Measurements from ENCODE around the gene BHLHA15. TPM values are rescaled to one million over a fixed set of nuclear protein-coding genes. Genes with fewer than 3 reads are reported as not detected.

Gene BHLHA15
- total RNA-seq, 1 experiment from 2014 or later: 3.4 TPM

DNA sequence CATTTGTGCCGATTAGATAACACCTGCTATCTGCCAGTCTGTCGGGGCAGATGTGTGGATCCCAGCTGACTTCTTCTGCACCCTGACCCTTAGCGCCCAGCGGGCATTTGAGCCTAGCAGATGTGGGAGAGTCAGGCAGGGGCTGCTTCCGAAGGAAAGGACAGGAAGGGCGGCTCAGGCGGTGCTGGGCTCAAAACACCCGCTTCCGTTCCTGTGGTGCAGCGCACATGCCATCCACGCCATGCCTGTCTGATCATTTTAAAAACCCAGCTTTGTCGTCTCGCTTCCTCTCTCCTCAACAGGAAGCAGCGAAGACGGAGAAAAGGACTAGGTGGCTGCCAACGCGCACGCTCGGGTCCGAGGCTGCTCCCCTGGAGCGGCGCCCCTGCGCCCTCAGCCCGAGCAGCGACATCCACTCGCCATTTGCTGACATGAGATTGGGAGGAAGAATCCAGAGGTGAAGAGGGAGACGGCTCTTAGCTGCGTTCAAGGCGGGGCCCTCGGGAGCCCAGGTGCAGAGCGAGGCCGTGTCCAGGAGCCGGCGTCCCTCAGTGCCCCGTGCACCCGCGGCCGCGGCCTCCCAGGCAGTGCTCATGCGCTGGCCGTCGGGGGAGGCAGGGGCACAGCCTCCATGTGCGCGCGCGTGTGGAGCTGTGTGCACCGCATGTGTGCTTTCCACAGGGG lies 5.9 kb upstream of the BHLHA15 start:
- ChIA-PET POLR2A (no interaction called here), CTCF (no interaction called here)
- Mint-ChIP-seq H3K27ac (ENCODE audit: unreplicated experiment) (peak overlapping the region; percentile 50), H3K36me3 (ENCODE audit: insufficient read depth, unreplicated experiment) (peaks cover 41% of the 10 kb centered on the region), H3K4me1 (ENCODE audit: low read depth, unreplicated experiment) (peaks cover 7% of the 10 kb centered on the region), H3K9me3 (ENCODE audit: unreplicated experiment) (no peaks in the 10 kb centered on the region), H3K4me3 (ENCODE audit: unreplicated experiment) (no peak overlapping the region), H3K27me3 (ENCODE audit: insufficient read depth, unreplicated experiment) (no peaks in the 10 kb centered on the region)
- TF ChIP-seq CTCF (IDR thresholded peaks at IDR 0.05; ENCODE audit: insufficient read depth in 1 of 2, low read depth in 1 of 2, low read length in 1 of 2, severe bottlenecking in 1 of 2, unreplicated experiment in 1 of 2): no peak
- Histone ChIP-seq H3K27me3 (replicated peaks; ENCODE audit: control insufficient read depth, insufficient read depth, low read length) (no peaks in the 10 kb centered on the region), H3K4me1 (peaks cover 7% of the 10 kb centered on the region), H3K4me3 (ENCODE audit: low read depth, low read length) (no peak overlapping the region), H3K36me3 (ENCODE audit: control insufficient read depth, insufficient read depth, low read length) (peaks cover 2% of the 10 kb centered on the region), H3K9me3 (no peaks in the 10 kb centered on the region)
- no TSS peak for BruUV-seq (replicated peaks)
- no peak for DNase-seq
- intact Hi-C loops (cut with micrococcal nuclease; ENCODE audit: unreplicated experiment): no loop called here

DNA sequence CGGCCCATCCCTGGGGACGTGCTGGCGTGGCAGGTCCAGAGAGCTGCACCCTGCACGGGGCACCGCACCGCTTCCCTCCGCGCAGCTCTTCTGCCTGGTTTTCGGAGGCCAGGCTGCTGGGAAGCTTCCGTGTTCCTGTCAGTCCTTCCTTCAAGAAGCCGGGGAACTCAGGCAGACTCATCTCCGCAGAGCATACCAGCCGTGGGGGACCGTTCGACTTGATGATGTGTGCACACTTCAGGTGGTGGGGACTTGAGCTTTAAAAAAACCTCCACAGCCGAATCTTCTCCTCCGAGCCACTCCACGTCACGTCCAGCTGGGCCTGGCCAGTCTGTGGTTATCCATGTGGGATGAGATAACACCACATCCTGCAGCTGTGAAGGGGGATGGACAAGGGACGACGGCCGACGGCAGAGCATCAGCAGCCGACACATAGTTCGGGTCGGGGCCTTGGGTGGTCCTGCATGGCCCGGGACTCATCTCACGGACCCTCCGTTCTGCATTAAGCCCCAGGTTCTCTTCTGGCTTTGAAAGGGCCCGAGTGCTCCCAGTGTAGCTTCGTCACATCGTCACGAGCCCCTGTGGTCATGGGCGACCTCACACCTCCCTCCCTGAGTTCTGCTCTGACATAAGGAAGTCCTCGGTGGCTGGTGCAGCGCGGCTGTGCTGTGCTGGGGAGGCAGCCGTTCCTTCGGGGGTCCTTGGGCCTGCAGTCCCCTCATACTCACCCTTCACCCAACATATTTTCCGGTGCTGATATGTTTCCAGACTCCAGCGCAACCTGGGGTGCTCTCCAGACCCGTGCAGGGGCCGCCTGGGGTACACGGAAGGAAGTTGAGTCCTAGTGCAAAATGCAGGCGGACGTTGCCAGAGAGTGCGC lies 4.5 kb upstream of the BHLHA15 start:
- Mint-ChIP-seq H3K4me1 (ENCODE audit: low read depth, unreplicated experiment) (peaks cover 7% of the 10 kb centered on the region), H3K4me3 (ENCODE audit: unreplicated experiment) (no peak overlapping the region), H3K9me3 (ENCODE audit: unreplicated experiment) (no peaks in the 10 kb centered on the region), H3K27ac (ENCODE audit: unreplicated experiment) (no peak overlapping the region), H3K36me3 (ENCODE audit: insufficient read depth, unreplicated experiment) (peaks cover 41% of the 10 kb centered on the region), H3K27me3 (ENCODE audit: insufficient read depth, unreplicated experiment) (no peaks in the 10 kb centered on the region)
- H3K36me3 ChIP-seq (ENCODE audit: control insufficient read depth, insufficient read depth, low read length): peaks cover 2% of the 10 kb centered on the region
- intact Hi-C loops (cut with micrococcal nuclease; ENCODE audit: unreplicated experiment): no loop called here
- peak in 1 of 2 experiments; percentile 22 for DNase-seq
- no TSS peak for BruUV-seq (replicated peaks)
- no peak for TF ChIP-seq CTCF (IDR thresholded peaks at IDR 0.05; ENCODE audit: insufficient read depth in 1 of 2, low read depth in 1 of 2, low read length in 1 of 2, severe bottlenecking in 1 of 2, unreplicated experiment in 1 of 2)
- no peaks in the 10 kb centered on the region for H3K27me3 ChIP-seq (replicated peaks; ENCODE audit: control insufficient read depth, insufficient read depth, low read length)
- H3K9me3 ChIP-seq: no peaks in the 10 kb centered on the region
- H3K4me3 ChIP-seq (ENCODE audit: low read depth, low read length): no peak overlapping the region
- ChIA-PET POLR2A (interaction anchor here (0.5 kb wide), 1 partner anchor 160 kb away, joined by 8 read pairs; no protein-coding TSS in a partner anchor), CTCF (no interaction called here)
- peaks cover 9% of the 10 kb centered on the region for H3K4me1 ChIP-seq

GRCh38 chr7:98209166-98209920 lies 1.9 kb upstream of the BHLHA15 start:
- no TSS peak for BruUV-seq (replicated peaks)
- Histone ChIP-seq H3K36me3 (ENCODE audit: control insufficient read depth, insufficient read depth, low read length) (peaks cover 2% of the 10 kb centered on the region), H3K4me3 (ENCODE audit: low read depth, low read length) (no peak overlapping the region), H3K4me1 (peaks cover 12% of the 10 kb centered on the region), H3K9me3 (no peaks in the 10 kb centered on the region), H3K27me3 (replicated peaks; ENCODE audit: control insufficient read depth, insufficient read depth, low read length) (no peaks in the 10 kb centered on the region)
- ChIA-PET CTCF (no interaction called here), POLR2A (no interaction called here)
- Mint-ChIP-seq H3K27ac (ENCODE audit: unreplicated experiment) (no peak overlapping the region), H3K9me3 (ENCODE audit: unreplicated experiment) (no peaks in the 10 kb centered on the region), H3K27me3 (ENCODE audit: insufficient read depth, unreplicated experiment) (no peaks in the 10 kb centered on the region), H3K4me1 (ENCODE audit: low read depth, unreplicated experiment) (peaks cover 6% of the 10 kb centered on the region), H3K36me3 (ENCODE audit: insufficient read depth, unreplicated experiment) (peaks cover 45% of the 10 kb centered on the region), H3K4me3 (ENCODE audit: unreplicated experiment) (peak overlapping the region; percentile 58)
- intact Hi-C loops (cut with micrococcal nuclease; ENCODE audit: unreplicated experiment): no loop called here
- TF ChIP-seq CTCF (IDR thresholded peaks at IDR 0.05; ENCODE audit: insufficient read depth in 1 of 2, low read depth in 1 of 2, low read length in 1 of 2, severe bottlenecking in 1 of 2, unreplicated experiment in 1 of 2): no peak
- DNase-seq: peak in 1 of 2 experiments; percentile 27
